ENCODE data around the gene TRAM2. TPM values are rescaled to one million over a fixed set of nuclear protein-coding genes. Genes with fewer than 3 reads are reported as not detected.

The TRAM2 gene
- total RNA-seq, 2 donors from 2014 or later = 19.1 to 21.2 TPM

- H3K27ac ChIP-seq = no peak overlapping the region
- no peaks in the 10 kb centered on the region for H3K27me3 ChIP-seq
- no peak overlapping the region for H3K9ac ChIP-seq (ENCODE audit: low read depth in 2 of 2, low read length in 2 of 2)
- H3K9me3 ChIP-seq = no peaks in the 10 kb centered on the region
- H3K36me3 ChIP-seq = no peaks in the 10 kb centered on the region
- intact Hi-C loops (cut with DNase I) = loop anchor here (10.0 kb wide), 1 partner anchor 63 kb away; no protein-coding TSS in a partner anchor
- TF ChIP-seq CTCF (IDR thresholded peaks at IDR 0.05) = no peak
- DNase-seq = no peak
- H3K4me3 ChIP-seq = no peak overlapping the region
- H3K4me1 ChIP-seq = no peaks in the 10 kb centered on the region
Observed at GRCh38 chr6:52591832-52592231, 15.0 kb upstream of the TRAM2 start.

GRCh38 chr6:52590152-52590891, 13.5 kb upstream of the TRAM2 start:
- H3K27me3 ChIP-seq = no peaks in the 10 kb centered on the region
- intact Hi-C loops (cut with DNase I) = loop anchor here (10.0 kb wide), 1 partner anchor 64 kb away; no protein-coding TSS in a partner anchor
- no peaks in the 10 kb centered on the region for H3K36me3 ChIP-seq
- H3K27ac ChIP-seq = no peak overlapping the region
- H3K9me3 ChIP-seq = no peaks in the 10 kb centered on the region
- H3K9ac ChIP-seq (ENCODE audit: low read depth in 2 of 2, low read length in 2 of 2) = no peak overlapping the region
- no peak for DNase-seq
- no peak for TF ChIP-seq CTCF (IDR thresholded peaks at IDR 0.05)
- H3K4me1 ChIP-seq = no peaks in the 10 kb centered on the region
- H3K4me3 ChIP-seq = no peak overlapping the region

GRCh38 chr6:52588710-52589091, 11.8 kb upstream of the TRAM2 start:
- H3K36me3 ChIP-seq = no peaks in the 10 kb centered on the region
- no peak overlapping the region for H3K27ac ChIP-seq
- H3K4me3 ChIP-seq = no peak overlapping the region
- no peak for DNase-seq
- intact Hi-C loops (cut with DNase I) = no loop called here
- no peaks in the 10 kb centered on the region for H3K27me3 ChIP-seq
- no peak for TF ChIP-seq CTCF (IDR thresholded peaks at IDR 0.05)
- no peaks in the 10 kb centered on the region for H3K4me1 ChIP-seq
- H3K9me3 ChIP-seq = no peaks in the 10 kb centered on the region
- no peak overlapping the region for H3K9ac ChIP-seq (ENCODE audit: low read depth in 2 of 2, low read length in 2 of 2)

- TF ChIP-seq CTCF (IDR thresholded peaks at IDR 0.05) = no peak
- Histone ChIP-seq H3K4me1 (no peaks in the 10 kb centered on the region), H3K9ac (ENCODE audit: low read depth in 2 of 2, low read length in 2 of 2) (no peak overlapping the region), H3K4me3 (no peak overlapping the region), H3K9me3 (no peaks in the 10 kb centered on the region), H3K27me3 (no peaks in the 10 kb centered on the region), H3K27ac (no peak overlapping the region), H3K36me3 (no peaks in the 10 kb centered on the region)
- intact Hi-C loops (cut with DNase I) = no loop called here
- DNase-seq = no peak
Observed at GRCh38 chr6:52588087-52588709, 11.3 kb upstream of the TRAM2 start.

- H3K27me3 ChIP-seq = no peaks in the 10 kb centered on the region
- no peak for TF ChIP-seq CTCF (IDR thresholded peaks at IDR 0.05)
- H3K36me3 ChIP-seq = no peaks in the 10 kb centered on the region
- no peaks in the 10 kb centered on the region for H3K9me3 ChIP-seq
- no peak overlapping the region for H3K9ac ChIP-seq (ENCODE audit: low read depth in 2 of 2, low read length in 2 of 2)
- no peak for DNase-seq
- no peak overlapping the region for H3K4me3 ChIP-seq
- no peak overlapping the region for H3K27ac ChIP-seq
- H3K4me1 ChIP-seq = no peaks in the 10 kb centered on the region
- intact Hi-C loops (cut with DNase I) = no loop called here
Observed at GRCh38 chr6:52587001-52587400, 10.1 kb upstream of the TRAM2 start.

All from colonic mucosa (tissue), 4 donors.